ENCODE measurements around the gene ADPRHL1. TPM values are rescaled to one million over a fixed set of nuclear protein-coding genes. Genes with fewer than 3 reads are reported as not detected.
A peak's percentile ranks its signal among the peaks of the same experiment; 100 is the strongest.

The ADPRHL1 gene
- total RNA-seq (2022) (4.9 and 5.8 TPM in 2 replicates), Bru-seq, nascent RNA (percentile 38 among the genes with signal in this experiment), BruChase-seq, experiment 1, labeled RNA remaining after a 2-hour chase (percentile 37 among the genes with signal in this experiment), BruChase-seq, experiment 2, labeled RNA remaining after a 6-hour chase (percentile 41 among the genes with signal in this experiment)
- long read RNA-seq, partial matches to known transcripts: 3 of 8 reads
- long read RNA-seq, other reads (novel, unspliced or antisense): 2 of 8 reads

DNA sequence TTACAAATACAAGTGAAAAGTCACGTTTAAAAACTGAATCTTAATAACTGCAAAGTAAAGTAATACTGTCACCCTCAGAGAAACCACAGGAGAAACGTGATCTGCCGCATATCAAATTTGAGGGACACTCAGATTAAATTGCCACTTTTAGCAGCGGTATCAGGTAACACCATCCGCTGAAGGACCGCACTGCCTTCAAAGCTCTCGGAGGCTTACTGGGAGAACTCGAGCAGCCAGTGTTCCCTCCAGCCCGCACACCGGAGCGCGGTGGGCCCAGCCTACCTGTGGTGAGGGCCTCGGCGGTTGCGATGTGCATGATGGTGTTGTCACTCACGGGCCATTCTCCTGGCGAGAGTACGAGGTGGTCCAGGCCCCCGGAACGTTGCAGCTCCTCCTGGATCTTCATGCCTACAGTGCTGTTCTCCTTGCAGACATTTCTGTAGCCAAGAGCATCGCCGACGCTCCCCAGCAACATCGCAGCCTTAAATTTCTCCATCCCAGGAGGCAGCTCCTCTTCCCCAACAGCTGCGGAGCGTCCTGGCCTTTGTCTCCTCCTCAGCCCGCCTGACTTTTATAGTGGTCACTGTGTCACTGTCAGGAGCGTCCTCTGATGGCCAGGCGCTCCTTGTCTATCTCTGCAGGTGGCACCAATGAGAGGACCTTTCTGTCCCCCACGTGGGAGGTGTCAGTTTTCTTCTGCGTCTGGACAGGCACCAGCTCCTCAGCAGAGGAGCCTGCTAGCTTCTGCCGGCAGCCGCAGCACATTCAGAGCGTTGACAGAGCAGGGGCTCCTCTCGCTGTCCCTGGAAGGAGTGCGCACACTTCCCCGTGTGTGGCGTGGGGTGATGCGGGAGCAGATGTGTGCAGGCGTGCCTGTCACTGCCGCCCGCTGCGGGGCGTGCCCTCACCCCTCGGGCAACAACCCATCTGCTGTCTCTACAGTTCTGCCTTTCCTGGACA, at the start of gene ADPRHL1:
ADPRHL1 (minus strand) TSS at position 547 of the 960 bp plus-strand sequence; CDS start at position 496, 51 bp downstream.
- BruUV-seq (replicated peaks): no TSS peak
- intact Hi-C loops (cut with micrococcal nuclease; ENCODE audit: unreplicated experiment): no loop called here
- peak within 1 kb of the TSS; percentile 45 for H3K27ac Mint-ChIP-seq (ENCODE audit: unreplicated experiment)

DNA sequence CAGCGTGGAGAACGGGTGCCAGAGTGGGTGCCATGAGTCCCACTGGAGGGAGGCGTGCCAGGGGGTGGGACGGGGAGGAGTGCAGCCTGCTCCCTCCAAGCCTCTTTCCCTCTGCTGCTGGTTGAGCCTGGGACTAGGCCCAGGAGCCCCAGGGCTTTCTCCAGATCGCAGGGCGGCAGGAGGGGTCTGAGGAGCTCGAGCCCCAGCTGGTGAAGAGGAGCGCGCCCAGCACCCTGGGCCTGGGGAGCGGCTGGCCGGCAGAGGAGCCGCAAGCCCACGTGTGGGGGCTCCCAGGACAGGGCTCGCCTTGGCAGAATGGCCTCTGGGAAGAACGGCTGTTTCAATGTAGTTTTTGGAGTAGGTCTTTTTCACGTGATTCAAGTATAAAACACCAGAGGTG, 49.4 kb upstream of the ADPRHL1 start:
- no peaks in the 10 kb centered on the region for H3K4me1 ChIP-seq
- Mint-ChIP-seq H3K4me3 (ENCODE audit: unreplicated experiment) (no peak overlapping the region), H3K27ac (ENCODE audit: unreplicated experiment) (no peak overlapping the region), H3K9me3 (ENCODE audit: unreplicated experiment) (no peaks in the 10 kb centered on the region), H3K36me3 (ENCODE audit: insufficient read depth, unreplicated experiment) (peaks cover 63% of the 10 kb centered on the region), H3K4me1 (ENCODE audit: low read depth, unreplicated experiment) (peaks cover 6% of the 10 kb centered on the region), H3K27me3 (ENCODE audit: insufficient read depth, unreplicated experiment) (no peaks in the 10 kb centered on the region)
- no peaks in the 10 kb centered on the region for H3K27me3 ChIP-seq (replicated peaks; ENCODE audit: control insufficient read depth, insufficient read depth, low read length)
- DNase-seq: no peak
- POLR2A ChIA-PET: no interaction called here
- CTCF ChIA-PET: no interaction called here
- intact Hi-C loops (cut with micrococcal nuclease; ENCODE audit: unreplicated experiment): no loop called here
- peaks cover 4% of the 10 kb centered on the region for H3K36me3 ChIP-seq (ENCODE audit: control insufficient read depth, insufficient read depth, low read length)
- no peak overlapping the region for H3K4me3 ChIP-seq (ENCODE audit: low read depth, low read length)
- TF ChIP-seq, protein P1, sequence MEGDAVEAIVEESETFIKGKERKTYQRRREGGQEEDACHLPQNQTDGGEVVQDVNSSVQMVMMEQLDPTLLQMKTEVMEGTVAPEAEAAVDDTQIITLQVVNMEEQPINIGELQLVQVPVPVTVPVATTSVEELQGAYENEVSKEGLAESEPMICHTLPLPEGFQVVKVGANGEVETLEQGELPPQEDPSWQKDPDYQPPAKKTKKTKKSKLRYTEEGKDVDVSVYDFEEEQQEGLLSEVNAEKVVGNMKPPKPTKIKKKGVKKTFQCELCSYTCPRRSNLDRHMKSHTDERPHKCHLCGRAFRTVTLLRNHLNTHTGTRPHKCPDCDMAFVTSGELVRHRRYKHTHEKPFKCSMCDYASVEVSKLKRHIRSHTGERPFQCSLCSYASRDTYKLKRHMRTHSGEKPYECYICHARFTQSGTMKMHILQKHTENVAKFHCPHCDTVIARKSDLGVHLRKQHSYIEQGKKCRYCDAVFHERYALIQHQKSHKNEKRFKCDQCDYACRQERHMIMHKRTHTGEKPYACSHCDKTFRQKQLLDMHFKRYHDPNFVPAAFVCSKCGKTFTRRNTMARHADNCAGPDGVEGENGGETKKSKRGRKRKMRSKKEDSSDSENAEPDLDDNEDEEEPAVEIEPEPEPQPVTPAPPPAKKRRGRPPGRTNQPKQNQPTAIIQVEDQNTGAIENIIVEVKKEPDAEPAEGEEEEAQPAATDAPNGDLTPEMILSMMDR (IDR thresholded peaks at IDR 0.05; ENCODE audit: insufficient read depth in 1 of 2, low read depth in 1 of 2, low read length in 1 of 2, severe bottlenecking in 1 of 2, unreplicated experiment in 1 of 2): no peak
- no peaks in the 10 kb centered on the region for H3K9me3 ChIP-seq
- no TSS peak for BruUV-seq (replicated peaks)

More for the DNA sequence above, at the start of gene ADPRHL1:
- Histone ChIP-seq H3K4me3 (ENCODE audit: low read depth, low read length) (no peak within 1 kb of the TSS), H3K4me1 (peaks cover 9% of the 10 kb centered on the region), H3K27me3 (replicated peaks; ENCODE audit: control insufficient read depth, insufficient read depth, low read length) (no peaks in the 10 kb centered on the region), H3K9me3 (no peaks in the 10 kb centered on the region), H3K36me3 (ENCODE audit: control insufficient read depth, insufficient read depth, low read length) (peaks cover 1% of the 10 kb centered on the region)
- TF ChIP-seq, protein P1 (IDR thresholded peaks at IDR 0.05; ENCODE audit: insufficient read depth in 1 of 2, low read depth in 1 of 2, low read length in 1 of 2, severe bottlenecking in 1 of 2, unreplicated experiment in 1 of 2): no peak
- H3K27me3 Mint-ChIP-seq (ENCODE audit: insufficient read depth, unreplicated experiment): no peaks in the 10 kb centered on the region
- ChIA-PET CTCF (no interaction called here), POLR2A (no interaction called here)
- H3K9me3 Mint-ChIP-seq (ENCODE audit: unreplicated experiment): no peaks in the 10 kb centered on the region
- DNase-seq: no peak
- H3K36me3 Mint-ChIP-seq (ENCODE audit: insufficient read depth, unreplicated experiment): peaks cover 70% of the 10 kb centered on the region
- peaks cover 6% of the 10 kb centered on the region for H3K4me1 Mint-ChIP-seq (ENCODE audit: low read depth, unreplicated experiment)
- H3K4me3 Mint-ChIP-seq (ENCODE audit: unreplicated experiment): no peak within 1 kb of the TSS

DNA sequence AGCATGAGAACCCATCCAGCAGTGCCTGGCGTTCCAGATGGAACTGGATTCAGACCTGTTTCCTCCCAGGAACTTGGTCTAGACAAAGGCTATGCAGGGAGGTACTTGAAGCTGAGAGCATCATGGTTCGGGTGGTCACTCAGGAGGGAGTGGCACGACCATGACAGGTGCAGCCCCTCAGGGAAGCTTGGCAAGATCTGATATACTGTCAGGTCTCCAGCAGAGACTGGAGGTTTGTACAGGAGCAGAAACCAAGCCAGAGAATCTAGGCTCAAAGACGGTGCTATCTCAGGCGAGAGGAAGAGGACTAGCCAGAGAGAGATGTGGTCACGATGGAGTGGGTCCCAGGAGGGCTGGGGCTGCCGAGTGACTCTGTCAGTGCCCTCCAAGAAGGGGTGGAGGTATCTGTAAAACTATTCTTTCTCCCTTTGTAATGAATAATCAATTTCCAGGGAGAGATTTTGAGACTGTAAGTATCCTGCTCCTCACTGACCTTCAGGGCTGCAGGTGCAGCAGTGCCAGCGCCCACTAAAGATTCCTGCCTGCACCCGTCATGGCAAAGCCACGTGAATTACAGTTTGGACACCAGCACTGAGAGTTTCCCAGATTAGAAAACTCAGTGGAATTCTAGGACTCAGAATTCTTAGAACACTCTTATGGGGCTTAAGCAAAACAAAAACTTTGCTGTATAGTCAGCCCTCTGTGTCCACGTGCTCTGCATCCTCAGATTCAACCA, 47.4 kb upstream of the ADPRHL1 start:
- H3K4me3 Mint-ChIP-seq (ENCODE audit: unreplicated experiment): no peak overlapping the region

More for the DNA sequence above, 47.4 kb upstream of the ADPRHL1 start:
- intact Hi-C loops (cut with micrococcal nuclease; ENCODE audit: unreplicated experiment): no loop called here
- Mint-ChIP-seq H3K27me3 (ENCODE audit: insufficient read depth, unreplicated experiment) (no peaks in the 10 kb centered on the region), H3K36me3 (ENCODE audit: insufficient read depth, unreplicated experiment) (peaks cover 67% of the 10 kb centered on the region), H3K27ac (ENCODE audit: unreplicated experiment) (no peak overlapping the region), H3K4me1 (ENCODE audit: low read depth, unreplicated experiment) (peaks cover 7% of the 10 kb centered on the region), H3K9me3 (ENCODE audit: unreplicated experiment) (no peaks in the 10 kb centered on the region)
- BruUV-seq (replicated peaks): no TSS peak
- Histone ChIP-seq H3K27me3 (replicated peaks; ENCODE audit: control insufficient read depth, insufficient read depth, low read length) (no peaks in the 10 kb centered on the region), H3K4me3 (ENCODE audit: low read depth, low read length) (no peak overlapping the region), H3K36me3 (ENCODE audit: control insufficient read depth, insufficient read depth, low read length) (peaks cover 9% of the 10 kb centered on the region), H3K4me1 (no peaks in the 10 kb centered on the region), H3K9me3 (no peaks in the 10 kb centered on the region)
- CTCF ChIA-PET: no interaction called here
- TF ChIP-seq, protein P1 (IDR thresholded peaks at IDR 0.05; ENCODE audit: insufficient read depth in 1 of 2, low read depth in 1 of 2, low read length in 1 of 2, severe bottlenecking in 1 of 2, unreplicated experiment in 1 of 2): no peak
- POLR2A ChIA-PET: no interaction called here
- no peak for DNase-seq
